Right lobe of liver (tissue), 4 donors: ENCODE results near the gene TSPAN5.

Experiments
- POLR2A ChIP-seq: fragments of 450-650 bp; IDR thresholded peaks from one replicate; pipeline ENCODE4 v1.6.1; 2017; ENCODE audit warnings: antibody characterized with exemption, mild to moderate bottlenecking
- TF ChIP-seq, protein P1 (sequence below), 4 donors: fragments of 200-600 bp in 3 of 4; fragments of 450-650 bp in 1 of 4; IDR thresholded peaks; one replicate each; pipeline versions ENCODE4 v1.5.1 to v1.8.0; 2016 to 2022; ENCODE audit warnings: antibody characterized with exemption in 4 of 4, mild to moderate bottlenecking in 2 of 4
- donor health status: DM: no; HTN: no; CAD: no.
- donor health status: DM: no; HTN: no; CAD: no.
- donor health status: DM: no; HTN: yes; CAD: no.

DNA sequence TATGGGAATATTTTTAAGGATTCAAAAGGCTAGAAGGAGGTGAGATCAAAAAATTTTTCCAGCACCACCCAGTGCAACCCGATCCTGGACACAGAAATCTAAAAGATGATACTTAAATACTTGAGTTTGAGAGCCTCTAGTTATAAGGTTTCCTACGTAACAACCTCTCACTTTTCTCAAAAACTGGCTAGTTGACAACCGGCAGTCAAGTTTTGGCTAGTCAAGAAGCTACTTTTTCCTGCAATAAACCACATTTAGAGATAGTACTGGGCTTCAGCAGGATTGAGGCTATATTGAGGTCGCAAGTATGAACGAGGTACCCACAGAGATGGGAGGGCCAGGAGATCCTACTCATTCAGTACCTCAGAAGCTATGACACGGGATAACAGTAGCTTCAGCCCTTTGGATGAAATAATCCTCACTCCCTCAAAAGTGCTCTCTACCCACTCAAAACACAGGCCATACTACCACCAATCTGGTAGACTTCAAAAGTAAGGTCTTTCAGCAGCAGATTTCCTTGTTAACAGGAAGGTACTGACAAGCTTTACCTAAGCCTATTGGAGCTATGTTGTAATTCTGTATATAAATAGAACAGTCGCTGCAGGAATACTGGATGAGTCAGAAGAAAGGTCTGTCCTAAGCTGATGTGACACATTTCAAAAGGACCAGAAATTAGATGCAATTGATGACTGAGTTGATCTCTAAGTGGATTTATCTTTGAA lies 1.5 kb upstream of the TSPAN5 start:
- TF ChIP-seq, protein P1, sequence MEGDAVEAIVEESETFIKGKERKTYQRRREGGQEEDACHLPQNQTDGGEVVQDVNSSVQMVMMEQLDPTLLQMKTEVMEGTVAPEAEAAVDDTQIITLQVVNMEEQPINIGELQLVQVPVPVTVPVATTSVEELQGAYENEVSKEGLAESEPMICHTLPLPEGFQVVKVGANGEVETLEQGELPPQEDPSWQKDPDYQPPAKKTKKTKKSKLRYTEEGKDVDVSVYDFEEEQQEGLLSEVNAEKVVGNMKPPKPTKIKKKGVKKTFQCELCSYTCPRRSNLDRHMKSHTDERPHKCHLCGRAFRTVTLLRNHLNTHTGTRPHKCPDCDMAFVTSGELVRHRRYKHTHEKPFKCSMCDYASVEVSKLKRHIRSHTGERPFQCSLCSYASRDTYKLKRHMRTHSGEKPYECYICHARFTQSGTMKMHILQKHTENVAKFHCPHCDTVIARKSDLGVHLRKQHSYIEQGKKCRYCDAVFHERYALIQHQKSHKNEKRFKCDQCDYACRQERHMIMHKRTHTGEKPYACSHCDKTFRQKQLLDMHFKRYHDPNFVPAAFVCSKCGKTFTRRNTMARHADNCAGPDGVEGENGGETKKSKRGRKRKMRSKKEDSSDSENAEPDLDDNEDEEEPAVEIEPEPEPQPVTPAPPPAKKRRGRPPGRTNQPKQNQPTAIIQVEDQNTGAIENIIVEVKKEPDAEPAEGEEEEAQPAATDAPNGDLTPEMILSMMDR (IDR thresholded peaks at IDR 0.05), result no peak
- no peak for TF ChIP-seq POLR2A
